ENCODE results near the gene MN1.

MN1 gene

GRCh38 chr22:27734066-27734465 is 67.5 kb downstream of the MN1 start:
- no peak for DNase-seq (ENCODE audit: low read depth)
- no peak overlapping the region for H3K4me3 ChIP-seq (ENCODE audit: control insufficient read depth, low read depth, low read length)
- TF ChIP-seq, protein P1, sequence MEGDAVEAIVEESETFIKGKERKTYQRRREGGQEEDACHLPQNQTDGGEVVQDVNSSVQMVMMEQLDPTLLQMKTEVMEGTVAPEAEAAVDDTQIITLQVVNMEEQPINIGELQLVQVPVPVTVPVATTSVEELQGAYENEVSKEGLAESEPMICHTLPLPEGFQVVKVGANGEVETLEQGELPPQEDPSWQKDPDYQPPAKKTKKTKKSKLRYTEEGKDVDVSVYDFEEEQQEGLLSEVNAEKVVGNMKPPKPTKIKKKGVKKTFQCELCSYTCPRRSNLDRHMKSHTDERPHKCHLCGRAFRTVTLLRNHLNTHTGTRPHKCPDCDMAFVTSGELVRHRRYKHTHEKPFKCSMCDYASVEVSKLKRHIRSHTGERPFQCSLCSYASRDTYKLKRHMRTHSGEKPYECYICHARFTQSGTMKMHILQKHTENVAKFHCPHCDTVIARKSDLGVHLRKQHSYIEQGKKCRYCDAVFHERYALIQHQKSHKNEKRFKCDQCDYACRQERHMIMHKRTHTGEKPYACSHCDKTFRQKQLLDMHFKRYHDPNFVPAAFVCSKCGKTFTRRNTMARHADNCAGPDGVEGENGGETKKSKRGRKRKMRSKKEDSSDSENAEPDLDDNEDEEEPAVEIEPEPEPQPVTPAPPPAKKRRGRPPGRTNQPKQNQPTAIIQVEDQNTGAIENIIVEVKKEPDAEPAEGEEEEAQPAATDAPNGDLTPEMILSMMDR (conservative IDR thresholded peaks at IDR 0.05; ENCODE audit: control insufficient read depth, insufficient read depth, low read depth, low read length) = no peak

DNA sequence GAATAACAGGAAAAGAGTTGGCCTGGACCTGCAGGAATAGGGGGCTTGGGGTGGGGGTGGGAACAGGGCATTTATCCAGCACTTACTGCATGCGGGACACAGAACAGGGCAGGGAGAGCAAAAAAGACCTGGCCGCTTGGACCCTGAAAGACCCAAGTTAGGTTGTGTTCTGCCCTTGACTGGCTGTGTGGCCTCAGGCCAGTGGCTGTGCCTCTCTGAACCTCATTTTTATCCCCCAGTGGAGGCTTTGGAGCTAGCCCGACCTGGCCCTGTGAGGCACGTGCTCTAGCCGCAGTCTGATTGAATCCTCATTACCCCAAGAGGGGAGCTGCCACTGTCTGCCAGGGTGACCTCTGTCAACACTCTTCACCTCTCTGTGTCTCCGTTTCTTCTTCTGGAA is 68.7 kb downstream of the MN1 start:
- TF ChIP-seq, protein P1 (conservative IDR thresholded peaks at IDR 0.05; ENCODE audit: control insufficient read depth, insufficient read depth, low read depth, low read length) = no peak
- no peak overlapping the region for H3K4me3 ChIP-seq (ENCODE audit: control insufficient read depth, low read depth, low read length)
- no peak for DNase-seq (ENCODE audit: low read depth)

GRCh38 chr22:27732391-27732790 is 69.2 kb downstream of the MN1 start:
- H3K4me3 ChIP-seq (ENCODE audit: control insufficient read depth, low read depth, low read length) = no peak overlapping the region
- DNase-seq (ENCODE audit: low read depth) = no peak
- TF ChIP-seq, protein P1 (conservative IDR thresholded peaks at IDR 0.05; ENCODE audit: control insufficient read depth, insufficient read depth, low read depth, low read length) = no peak

GRCh38 chr22:27731621-27732020 is 69.9 kb downstream of the MN1 start:
- no peak overlapping the region for H3K4me3 ChIP-seq (ENCODE audit: control insufficient read depth, low read depth, low read length)
- no peak for DNase-seq (ENCODE audit: low read depth)
- TF ChIP-seq, protein P1 (conservative IDR thresholded peaks at IDR 0.05; ENCODE audit: control insufficient read depth, insufficient read depth, low read depth, low read length) = no peak

DNA sequence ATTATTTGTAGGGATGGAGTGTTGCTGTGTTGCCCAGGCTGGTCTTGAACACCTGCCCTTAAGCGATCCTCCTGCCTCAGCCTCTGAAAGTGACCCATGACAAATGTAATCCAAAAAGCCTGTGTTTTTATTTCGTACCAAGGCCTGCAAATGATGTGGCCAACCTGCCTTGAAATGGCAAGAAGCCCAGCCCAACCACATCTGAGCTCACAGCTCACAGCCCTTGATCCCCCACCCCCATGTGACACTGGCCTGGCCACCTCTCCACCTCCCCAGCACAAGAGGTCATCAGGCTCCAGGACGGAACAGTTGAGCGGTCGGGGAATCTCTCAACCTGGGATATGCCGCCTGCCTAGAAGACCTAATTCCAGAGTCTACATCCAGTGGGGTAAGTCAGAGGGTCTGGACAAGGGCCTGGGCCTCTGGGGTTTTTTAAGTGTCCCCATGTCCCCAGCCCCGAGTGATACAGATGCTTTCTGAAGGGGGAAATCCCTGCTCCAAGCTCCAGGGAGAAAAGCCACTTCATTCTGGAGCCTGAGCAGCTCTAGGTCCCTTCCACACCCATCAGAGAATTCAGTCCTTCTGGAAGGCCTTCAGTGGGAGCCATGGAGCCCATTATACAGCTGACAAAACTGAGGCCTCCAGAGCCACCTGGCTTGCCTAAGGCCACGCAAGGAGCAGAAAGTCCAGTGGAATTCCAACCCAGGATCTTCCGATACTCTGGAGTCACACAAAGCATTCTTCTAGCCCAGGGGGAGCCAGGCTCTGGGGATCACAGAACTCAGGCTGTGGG is 70.7 kb downstream of the MN1 start:
- no peak for DNase-seq (ENCODE audit: low read depth)
- TF ChIP-seq, protein P1 (conservative IDR thresholded peaks at IDR 0.05; ENCODE audit: control insufficient read depth, insufficient read depth, low read depth, low read length) = no peak
- no peak overlapping the region for H3K4me3 ChIP-seq (ENCODE audit: control insufficient read depth, low read depth, low read length)

GRCh38 chr22:27729246-27729645 is 72.3 kb downstream of the MN1 start:
- TF ChIP-seq, protein P1 (conservative IDR thresholded peaks at IDR 0.05; ENCODE audit: control insufficient read depth, insufficient read depth, low read depth, low read length) = no peak
- DNase-seq (ENCODE audit: low read depth) = no peak
- no peak overlapping the region for H3K4me3 ChIP-seq (ENCODE audit: control insufficient read depth, low read depth, low read length)

Measured in fibroblast of mammary gland (primary cell).